ENCODE data around the gene LRMDA.

GRCh38 chr10:76453997-76454396 lies 1022.6 kb downstream of the LRMDA start:
- TF ChIP-seq CTCF (IDR thresholded peaks at IDR 0.05) (no peak), POLR2A (IDR thresholded peaks at IDR 0.05) (no peak)
